Loucy (cell line): Measurements from ENCODE around the gene BCAS3.

ENCODE experiments used
- H2AFZ ChIP-seq: fragments of 200-600 bp; sonication (generic); 2 replicates; pipeline ENCODE4 v1.6.0; 2016; ENCODE audit warnings: antibody characterized with exemption, mild to moderate bottlenecking, low read length, moderate library complexity
- H3F3A ChIP-seq: fragments of 200-600 bp; 2 replicates; pipeline ENCODE4 v1.6.0; 2016; ENCODE audit warnings: antibody characterized with exemption, low read depth, mild to moderate bottlenecking
- H3K27me3 ChIP-seq: fragments of 200-600 bp; sonication (generic); 2 replicates; pipeline ENCODE4 v1.6.1; 2014; ENCODE audit warnings: low read length, mild to moderate bottlenecking; ENCODE audit not compliant: insufficient read depth, poor library complexity, severe bottlenecking
- H3K36me3 ChIP-seq: fragments of 200-600 bp; sonication (generic); 2 replicates; pipeline ENCODE4 v1.6.1; 2016; ENCODE audit warnings: low read length; ENCODE audit not compliant: insufficient read depth
- H3K4me1 ChIP-seq: fragments of 200-600 bp; sonication (generic); 2 replicates; pipeline ENCODE4 v1.5.1; 2014; ENCODE audit warnings: low read length, mild to moderate bottlenecking; ENCODE audit not compliant: insufficient read depth, poor library complexity, severe bottlenecking
- H3K4me2 ChIP-seq: fragments of 200-600 bp; sonication (generic); 2 replicates; pipeline ENCODE4 v1.6.0; 2014; ENCODE audit warnings: antibody characterized with exemption, low read length, low read depth, mild to moderate bottlenecking; ENCODE audit not compliant: poor library complexity, severe bottlenecking
- H3K4me3 ChIP-seq: fragments of 200-600 bp; sonication (generic); 2 replicates; pipeline ENCODE4 v1.5.1; 2014; ENCODE audit warnings: low read length, mild to moderate bottlenecking, mixed read lengths; ENCODE audit not compliant: poor library complexity, severe bottlenecking
- H3K79me2 ChIP-seq: fragments of 200-600 bp; sonication (generic); 2 replicates; pipeline ENCODE4 v1.6.1; 2014; ENCODE audit warnings: low read length; ENCODE audit not compliant: insufficient read depth
- H3K9ac ChIP-seq: fragments of 200-600 bp; sonication (generic); 2 replicates; pipeline ENCODE4 v1.6.0; 2014; ENCODE audit warnings: mild to moderate bottlenecking, low read depth, low read length, moderate library complexity; ENCODE audit not compliant: poor library complexity, severe bottlenecking
- H3K9me2 ChIP-seq: fragments of 200-600 bp; sonication (generic); replicated peaks from 2 replicates; pipeline ENCODE4 v1.6.1; 2016; ENCODE audit warnings: low read depth, low read length, mixed read lengths
- H3K9me3 ChIP-seq: fragments of 200-600 bp; sonication (generic); 2 replicates; pipeline ENCODE4 v1.6.1; 2014; ENCODE audit warnings: mild to moderate bottlenecking, antibody characterized with exemption, low read length, low read depth; ENCODE audit not compliant: insufficient read depth
- H4K20me1 ChIP-seq: fragments of 200-600 bp; sonication (generic); 2 replicates; pipeline ENCODE4 v1.6.0; 2014; ENCODE audit warnings: antibody characterized with exemption, low read length, mild to moderate bottlenecking; ENCODE audit not compliant: insufficient read depth, poor library complexity, severe bottlenecking
- CTCF ChIP-seq: fragments of 200-600 bp; sonication (generic); conservative IDR thresholded peaks from 2 replicates; pipeline ENCODE4 v1.5.1; 2014; ENCODE audit warnings: mild to moderate bottlenecking, antibody characterized with exemption, low read length
- EZH2phosphoT487 ChIP-seq: fragments of 200-600 bp; IDR thresholded peaks from 2 replicates; pipeline ENCODE4 v1.6.1; 2018; ENCODE audit warnings: antibody characterized with exemption, mild to moderate bottlenecking, moderate library complexity, borderline replicate concordance

Gene BCAS3

DNA sequence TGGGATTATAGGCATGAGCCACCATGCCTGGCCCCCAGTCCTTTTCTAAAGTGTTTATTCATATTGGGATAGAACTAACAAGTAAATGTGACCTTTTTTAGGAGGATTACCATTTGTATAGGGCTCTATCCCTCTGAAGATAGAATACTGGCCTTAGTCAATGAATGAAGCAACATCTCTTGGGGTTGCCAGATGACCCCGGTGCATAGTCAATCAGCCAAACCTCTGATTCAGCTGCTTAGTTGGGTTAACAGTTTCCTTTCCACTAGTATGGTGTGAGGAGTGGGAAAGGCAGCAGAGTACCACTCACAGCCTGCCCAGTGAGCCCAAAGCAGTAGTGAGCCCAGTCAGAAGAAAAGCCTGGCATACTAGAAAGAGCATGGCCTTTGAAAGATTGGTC is 627.4 kb downstream of the BCAS3 start:
- Histone ChIP-seq H3K4me2 (no peak overlapping the region), H3K27me3 (no peaks in the 10 kb centered on the region), H3K9me2 (no peaks in the 10 kb centered on the region), H3F3A (no peaks in the 10 kb centered on the region), H3K36me3 (no peaks in the 10 kb centered on the region), H3K4me3 (no peak overlapping the region), H3K4me1 (no peaks in the 10 kb centered on the region), H3K9ac (no peak overlapping the region), H3K9me3 (no peaks in the 10 kb centered on the region), H2AFZ (no peak overlapping the region), H4K20me1 (no peaks in the 10 kb centered on the region), H3K79me2 (no peaks in the 10 kb centered on the region)
- TF ChIP-seq EZH2phosphoT487 (no peak), CTCF (no peak)

- Histone ChIP-seq H3K9ac (no peak overlapping the region), H3K4me2 (no peak overlapping the region), H3K79me2 (no peaks in the 10 kb centered on the region), H3K27me3 (no peaks in the 10 kb centered on the region), H3K4me1 (no peaks in the 10 kb centered on the region), H3F3A (no peaks in the 10 kb centered on the region), H3K36me3 (no peaks in the 10 kb centered on the region), H2AFZ (no peak overlapping the region), H3K9me3 (no peaks in the 10 kb centered on the region), H3K4me3 (no peak overlapping the region), H4K20me1 (no peaks in the 10 kb centered on the region), H3K9me2 (no peaks in the 10 kb centered on the region)
- TF ChIP-seq CTCF (no peak), EZH2phosphoT487 (no peak)
These were observed 628.4 kb downstream of the BCAS3 start for GRCh38 chr17:61306003-61306402.

- H3K9ac ChIP-seq, result no peak overlapping the region
- no peaks in the 10 kb centered on the region for H3K27me3 ChIP-seq
- no peak overlapping the region for H2AFZ ChIP-seq
- H3K4me3 ChIP-seq, result no peak overlapping the region
- no peaks in the 10 kb centered on the region for H4K20me1 ChIP-seq
- no peaks in the 10 kb centered on the region for H3K4me1 ChIP-seq
- no peak for TF ChIP-seq EZH2phosphoT487
- TF ChIP-seq CTCF, result no peak
- H3K9me2 ChIP-seq, result no peaks in the 10 kb centered on the region
- H3K36me3 ChIP-seq, result no peaks in the 10 kb centered on the region
- H3K9me3 ChIP-seq, result no peaks in the 10 kb centered on the region
- no peaks in the 10 kb centered on the region for H3F3A ChIP-seq
- H3K4me2 ChIP-seq, result no peak overlapping the region
- H3K79me2 ChIP-seq, result no peaks in the 10 kb centered on the region
These were observed 630.5 kb downstream of the BCAS3 start for GRCh38 chr17:61307905-61308886.
